ENCODE measurements around the gene TENM3.

Gene TENM3

GRCh38 chr4:182778222-182778982, 535.2 kb downstream of the TENM3 start:
- no peak for DNase-seq (ENCODE audit: low read depth)
- no peak overlapping the region for H3K4me3 ChIP-seq (ENCODE audit: low read depth, low read length)
- TF ChIP-seq MAX (IDR thresholded peaks at IDR 0.05; ENCODE audit: low read depth, low read length): no peak

DNA sequence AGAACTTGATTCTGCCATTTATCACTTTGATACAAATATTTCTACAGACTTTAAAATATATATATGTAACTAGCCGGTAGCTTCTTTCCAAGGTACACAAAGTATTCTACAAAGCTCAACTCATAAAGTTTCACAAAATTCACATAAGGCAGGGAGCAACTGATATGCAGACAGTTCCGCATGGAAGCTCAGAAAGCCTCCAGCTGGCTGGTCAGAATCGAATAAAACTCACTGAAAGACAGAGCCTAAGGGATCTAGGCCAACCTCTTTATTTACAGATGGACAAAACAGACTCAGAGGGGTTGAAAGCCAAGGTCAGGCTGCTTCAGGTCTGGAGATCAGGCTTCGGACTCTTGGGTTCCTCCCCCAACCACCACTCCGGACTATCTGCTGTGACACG, 543.8 kb downstream of the TENM3 start:
- no peak overlapping the region for H3K4me3 ChIP-seq (ENCODE audit: low read depth, low read length)
- TF ChIP-seq POLR2A (IDR thresholded peaks at IDR 0.05; ENCODE audit: extremely low read depth, insufficient read length): no peak
- TF ChIP-seq, protein P1, sequence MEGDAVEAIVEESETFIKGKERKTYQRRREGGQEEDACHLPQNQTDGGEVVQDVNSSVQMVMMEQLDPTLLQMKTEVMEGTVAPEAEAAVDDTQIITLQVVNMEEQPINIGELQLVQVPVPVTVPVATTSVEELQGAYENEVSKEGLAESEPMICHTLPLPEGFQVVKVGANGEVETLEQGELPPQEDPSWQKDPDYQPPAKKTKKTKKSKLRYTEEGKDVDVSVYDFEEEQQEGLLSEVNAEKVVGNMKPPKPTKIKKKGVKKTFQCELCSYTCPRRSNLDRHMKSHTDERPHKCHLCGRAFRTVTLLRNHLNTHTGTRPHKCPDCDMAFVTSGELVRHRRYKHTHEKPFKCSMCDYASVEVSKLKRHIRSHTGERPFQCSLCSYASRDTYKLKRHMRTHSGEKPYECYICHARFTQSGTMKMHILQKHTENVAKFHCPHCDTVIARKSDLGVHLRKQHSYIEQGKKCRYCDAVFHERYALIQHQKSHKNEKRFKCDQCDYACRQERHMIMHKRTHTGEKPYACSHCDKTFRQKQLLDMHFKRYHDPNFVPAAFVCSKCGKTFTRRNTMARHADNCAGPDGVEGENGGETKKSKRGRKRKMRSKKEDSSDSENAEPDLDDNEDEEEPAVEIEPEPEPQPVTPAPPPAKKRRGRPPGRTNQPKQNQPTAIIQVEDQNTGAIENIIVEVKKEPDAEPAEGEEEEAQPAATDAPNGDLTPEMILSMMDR (IDR thresholded peaks at IDR 0.05; ENCODE audit: low read depth, low read length): no peak
- TF ChIP-seq MYC (IDR thresholded peaks at IDR 0.05; ENCODE audit: low read depth, low read length): no peak
- TF ChIP-seq MAX (IDR thresholded peaks at IDR 0.05; ENCODE audit: low read depth, low read length): no peak
- no peak for DNase-seq (ENCODE audit: low read depth)

- H3K4me3 ChIP-seq (ENCODE audit: low read depth, low read length): no peak overlapping the region
- no peak for DNase-seq (ENCODE audit: low read depth)
- TF ChIP-seq, protein P1 (IDR thresholded peaks at IDR 0.05; ENCODE audit: low read depth, low read length): no peak
- no peak for TF ChIP-seq MAX (IDR thresholded peaks at IDR 0.05; ENCODE audit: low read depth, low read length)
- no peak for TF ChIP-seq MYC (IDR thresholded peaks at IDR 0.05; ENCODE audit: low read depth, low read length)
- TF ChIP-seq POLR2A (IDR thresholded peaks at IDR 0.05; ENCODE audit: extremely low read depth, insufficient read length): no peak
Observed at GRCh38 chr4:182788201-182788600, 545.0 kb downstream of the TENM3 start.

GRCh38 chr4:182789529-182789928, 546.3 kb downstream of the TENM3 start:
- TF ChIP-seq MAX (IDR thresholded peaks at IDR 0.05; ENCODE audit: low read depth, low read length) (no peak), POLR2A (IDR thresholded peaks at IDR 0.05; ENCODE audit: extremely low read depth, insufficient read length) (no peak), MYC (IDR thresholded peaks at IDR 0.05; ENCODE audit: low read depth, low read length) (no peak)
- TF ChIP-seq, protein P1 (IDR thresholded peaks at IDR 0.05; ENCODE audit: low read depth, low read length): no peak
- DNase-seq (ENCODE audit: low read depth): no peak
- H3K4me3 ChIP-seq (ENCODE audit: low read depth, low read length): no peak overlapping the region

GRCh38 chr4:182795446-182796238, 552.4 kb downstream of the TENM3 start:
- TF ChIP-seq, protein P1 (IDR thresholded peaks at IDR 0.05; ENCODE audit: low read depth, low read length): no peak
- TF ChIP-seq MAX (IDR thresholded peaks at IDR 0.05; ENCODE audit: low read depth, low read length): no peak
- no peak overlapping the region for H3K4me3 ChIP-seq (ENCODE audit: low read depth, low read length)
- no peak for DNase-seq (ENCODE audit: low read depth)

DNA sequence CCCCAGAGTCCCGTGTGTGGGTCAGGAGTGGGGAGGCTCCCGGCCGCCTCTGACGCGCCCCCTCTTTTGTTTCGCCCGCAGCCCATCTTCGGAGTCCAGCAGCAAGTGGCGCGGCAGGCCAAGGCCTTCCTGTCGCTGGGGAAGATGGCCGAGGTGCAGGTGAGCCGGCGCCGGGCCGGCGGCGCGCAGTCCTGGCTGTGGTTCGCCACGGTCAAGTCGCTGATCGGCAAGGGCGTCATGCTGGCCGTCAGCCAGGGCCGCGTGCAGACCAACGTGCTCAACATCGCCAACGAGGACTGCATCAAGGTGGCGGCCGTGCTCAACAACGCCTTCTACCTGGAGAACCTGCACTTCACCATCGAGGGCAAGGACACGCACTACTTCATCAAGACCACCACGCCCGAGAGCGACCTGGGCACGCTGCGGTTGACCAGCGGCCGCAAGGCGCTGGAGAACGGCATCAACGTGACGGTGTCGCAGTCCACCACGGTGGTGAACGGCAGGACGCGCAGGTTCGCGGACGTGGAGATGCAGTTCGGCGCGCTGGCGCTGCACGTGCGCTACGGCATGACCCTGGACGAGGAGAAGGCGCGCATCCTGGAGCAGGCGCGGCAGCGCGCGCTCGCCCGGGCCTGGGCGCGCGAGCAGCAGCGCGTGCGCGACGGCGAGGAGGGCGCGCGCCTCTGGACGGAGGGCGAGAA, 556.5 kb downstream of the TENM3 start:
- no peak overlapping the region for H3K4me3 ChIP-seq (ENCODE audit: low read depth, low read length)
- TF ChIP-seq, protein P1 (IDR thresholded peaks at IDR 0.05; ENCODE audit: low read depth, low read length): no peak
- TF ChIP-seq MAX (IDR thresholded peaks at IDR 0.05; ENCODE audit: low read depth, low read length): no peak
- no peak for TF ChIP-seq MYC (IDR thresholded peaks at IDR 0.05; ENCODE audit: low read depth, low read length)
- TF ChIP-seq POLR2A (IDR thresholded peaks at IDR 0.05; ENCODE audit: extremely low read depth, insufficient read length): no peak
- no peak for DNase-seq (ENCODE audit: low read depth)
